Erythroblast (primary cell): ENCODE measurements around the gene CDH15.

Experiments used
- GATA1 ChIP-seq: IDR thresholded peaks from 2 replicates; pipeline ENCODE4 v1.6.1; 2011; ENCODE audit warnings: low read depth, mild to moderate bottlenecking, control low read depth, low read length, moderate library complexity
- POLR2A ChIP-seq: IDR thresholded peaks from 2 replicates; pipeline ENCODE4 v1.6.1; 2011; ENCODE audit warnings: mild to moderate bottlenecking, low read length

DNA sequence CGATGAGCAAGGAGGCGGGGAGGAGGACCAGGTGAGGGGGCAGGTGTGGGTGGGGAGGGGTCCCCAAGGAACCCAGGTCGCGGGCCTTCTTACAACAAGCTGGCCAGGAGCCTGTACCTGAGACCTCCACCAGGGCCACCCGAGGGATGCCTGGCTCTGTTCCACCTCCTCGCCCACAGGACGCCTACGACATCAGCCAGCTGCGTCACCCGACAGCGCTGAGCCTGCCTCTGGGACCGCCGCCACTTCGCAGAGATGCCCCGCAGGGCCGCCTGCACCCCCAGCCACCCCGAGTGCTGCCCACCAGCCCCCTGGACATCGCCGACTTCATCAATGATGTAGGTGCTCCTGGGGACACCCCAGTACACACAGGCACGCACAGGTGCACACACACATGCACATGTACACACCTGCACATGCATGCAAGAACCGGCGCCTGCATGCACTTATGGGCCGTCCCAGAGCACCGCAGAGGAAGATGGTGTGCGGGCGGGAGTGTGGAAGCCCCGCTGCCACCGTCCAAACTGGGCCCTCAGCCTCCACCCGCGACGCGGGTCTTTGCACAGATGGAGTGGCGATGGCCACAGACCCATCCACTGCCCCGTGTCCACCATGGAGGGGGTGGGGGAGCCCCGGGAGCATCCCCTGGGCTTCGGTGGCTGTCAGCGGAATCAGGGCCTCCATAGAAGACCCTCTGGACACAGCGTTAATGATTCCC, 22.2 kb downstream of the CDH15 start:
- TF ChIP-seq POLR2A (no peak), GATA1 (no peak)
